NCI-H82 treated with DMSO at 0.1 percent for 48 hours (cell line): ENCODE results near the gene LRBA.
A peak's percentile ranks its signal among the peaks of the same experiment; 100 is the strongest.

Source experiments
- DNase-seq: peaks from one replicate; lab custom pipeline; 2025; ENCODE audit not compliant: unreplicated experiment; lab: John Stamatoyannopoulos, UW

Gene LRBA

DNA sequence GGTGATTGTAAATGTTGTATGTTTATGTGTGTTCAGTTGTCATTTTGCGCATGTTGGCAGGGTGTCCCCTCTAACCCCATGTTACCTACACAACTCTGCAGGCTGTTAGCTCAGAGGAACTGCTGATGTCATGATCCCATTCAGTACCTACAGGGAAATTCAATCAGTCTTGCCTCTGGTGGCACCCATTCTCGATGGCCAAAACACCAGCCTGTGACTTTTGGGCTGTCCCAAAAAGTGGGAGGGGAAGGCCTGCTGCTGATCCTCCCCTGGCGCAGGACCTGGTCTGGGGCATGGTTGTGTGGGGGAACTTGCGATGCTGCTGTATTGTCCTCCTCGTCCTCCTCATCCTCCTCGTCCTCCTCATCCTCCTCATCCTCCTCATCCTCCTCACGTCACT lies 762.3 kb downstream of the LRBA start:
- DNase-seq, result no peak

DNA sequence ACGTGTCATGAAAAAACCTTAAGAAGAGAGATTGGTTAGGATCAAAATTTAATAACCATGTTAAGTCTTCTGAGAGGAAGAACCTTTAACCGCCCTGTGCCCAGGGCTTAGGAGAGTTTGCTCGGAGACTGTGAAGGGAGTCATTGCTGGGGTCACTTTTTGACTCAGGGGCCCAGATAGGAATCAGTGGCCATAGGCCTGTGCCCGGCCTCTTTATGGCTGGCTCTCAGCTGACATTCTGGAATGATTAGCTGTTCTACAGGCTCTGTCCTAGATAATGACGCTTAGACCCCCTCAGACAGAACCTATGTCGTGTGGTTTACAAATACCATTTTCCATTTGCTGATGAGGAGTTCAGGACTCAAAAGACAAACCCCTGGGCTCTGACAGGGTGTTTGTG lies 762.8 kb downstream of the LRBA start:
- DNase-seq, result no peak

DNA sequence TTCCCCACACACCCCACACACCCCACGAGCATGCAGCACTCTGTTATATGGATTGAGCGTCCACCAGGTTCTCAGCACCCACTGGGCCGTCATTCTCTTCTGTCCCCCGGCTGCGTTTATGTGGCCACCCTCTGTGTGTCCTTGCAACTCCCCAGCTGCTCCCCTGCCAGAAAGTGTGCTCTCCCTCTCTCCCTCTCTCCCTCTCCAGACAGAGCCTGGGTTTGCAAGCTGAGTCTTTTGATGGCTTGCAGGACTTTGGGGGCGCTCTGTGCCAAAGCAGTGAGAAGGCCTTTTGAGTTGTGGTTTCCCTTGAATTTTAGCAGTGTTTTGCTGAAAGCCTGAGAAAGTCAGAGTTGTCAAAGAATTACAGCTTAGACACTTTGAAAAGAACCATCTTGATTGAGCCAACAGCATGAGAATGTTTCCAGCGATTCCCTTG lies 763.3 kb downstream of the LRBA start:
- DNase-seq, result no peak

DNA sequence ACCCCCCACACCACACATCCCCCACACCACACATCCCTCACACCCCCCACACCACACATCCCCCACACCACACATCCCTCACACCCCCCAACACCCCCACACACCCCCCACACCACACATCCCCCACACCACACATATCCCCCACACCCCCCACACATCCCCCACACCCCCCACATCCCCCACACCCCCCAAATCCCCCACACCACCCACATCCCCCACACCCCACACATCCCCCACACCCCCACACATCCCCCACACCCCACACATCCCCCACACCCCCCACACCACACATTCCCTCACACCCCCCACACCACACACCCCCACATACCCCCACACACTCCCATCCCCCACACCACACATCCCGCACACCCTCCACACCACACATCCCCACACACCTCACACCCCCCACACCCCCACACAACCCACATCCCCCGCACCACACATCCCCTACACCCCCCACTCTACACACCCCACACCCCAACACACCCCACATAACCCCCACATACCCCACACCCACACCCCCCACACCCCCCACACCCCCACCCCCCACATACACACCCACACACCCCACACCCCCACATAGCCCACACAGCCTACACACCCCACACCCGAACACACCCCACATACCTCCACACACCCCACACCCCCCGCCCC lies 764.0 kb downstream of the LRBA start:
- no peak for DNase-seq

DNA sequence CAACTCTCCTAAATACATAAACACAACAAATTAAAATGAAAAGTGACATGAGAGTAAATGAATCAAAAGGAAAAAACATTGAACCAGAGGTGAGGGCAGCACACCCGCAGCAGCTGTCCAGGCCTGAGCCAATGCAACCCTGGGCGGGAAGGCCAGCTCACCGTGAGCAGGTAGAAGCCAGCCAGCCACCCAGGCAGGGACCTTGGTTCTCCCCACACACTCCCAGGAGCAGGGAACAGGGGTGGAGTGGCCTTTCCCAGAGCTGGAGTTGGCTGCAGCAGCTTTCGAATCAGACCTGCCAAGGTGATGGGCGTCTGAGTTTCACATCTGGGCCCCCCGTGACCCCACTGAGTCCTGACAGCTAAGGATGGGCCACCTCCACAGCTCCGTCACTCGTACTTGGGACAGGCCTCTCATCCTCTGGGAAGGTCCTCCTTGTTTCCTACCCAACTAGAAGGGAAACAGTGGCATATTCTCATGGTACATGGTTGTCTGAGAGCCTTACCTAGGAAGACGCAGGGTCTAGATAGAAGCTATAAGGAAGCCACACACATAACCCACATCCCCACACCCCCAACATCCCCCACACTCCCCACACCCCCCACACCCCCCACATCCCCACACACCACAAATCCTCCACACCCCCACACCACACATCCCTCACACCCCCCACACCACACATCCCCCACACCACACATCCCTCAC lies 764.6 kb downstream of the LRBA start:
- no peak for DNase-seq

DNA sequence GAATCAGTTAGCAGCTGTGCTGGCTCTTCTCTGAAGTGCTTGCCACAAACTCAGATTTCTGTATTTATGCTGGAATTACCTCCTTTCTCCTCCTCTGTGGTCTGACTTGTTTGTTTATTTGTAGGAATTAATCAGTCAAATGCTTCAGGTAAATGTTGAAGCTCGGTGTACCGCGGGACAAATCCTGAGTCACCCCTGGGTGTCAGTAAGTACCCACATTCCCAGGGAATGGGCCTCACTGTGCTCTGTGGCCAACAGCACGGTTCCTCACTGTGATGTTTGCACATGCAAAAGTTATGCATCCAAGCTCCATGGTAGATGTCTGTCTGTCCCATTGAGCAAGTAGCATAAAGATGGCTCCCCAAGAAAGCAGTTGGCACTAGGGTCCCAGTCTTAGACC lies 766.9 kb downstream of the LRBA start:
- DNase-seq, result no peak

DNA sequence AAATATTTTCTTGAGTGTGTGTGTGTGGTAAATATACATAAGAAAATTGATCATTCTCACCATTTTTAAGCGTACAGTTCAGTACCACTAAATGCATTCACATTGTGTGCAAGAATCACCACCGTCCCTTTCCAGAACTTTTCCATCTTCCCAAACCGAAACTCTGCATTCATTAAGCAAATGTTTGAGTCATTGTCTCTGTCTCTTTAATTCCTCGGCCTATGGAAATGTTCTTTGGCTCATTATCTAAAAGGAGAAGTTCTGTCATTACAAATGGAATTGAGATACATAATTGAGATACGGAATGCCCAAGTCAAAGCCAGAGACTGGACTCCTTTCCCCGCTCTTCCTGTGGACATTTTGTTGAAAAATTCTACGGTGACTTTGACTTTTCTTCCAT lies 767.9 kb downstream of the LRBA start:
- no peak for DNase-seq

DNA sequence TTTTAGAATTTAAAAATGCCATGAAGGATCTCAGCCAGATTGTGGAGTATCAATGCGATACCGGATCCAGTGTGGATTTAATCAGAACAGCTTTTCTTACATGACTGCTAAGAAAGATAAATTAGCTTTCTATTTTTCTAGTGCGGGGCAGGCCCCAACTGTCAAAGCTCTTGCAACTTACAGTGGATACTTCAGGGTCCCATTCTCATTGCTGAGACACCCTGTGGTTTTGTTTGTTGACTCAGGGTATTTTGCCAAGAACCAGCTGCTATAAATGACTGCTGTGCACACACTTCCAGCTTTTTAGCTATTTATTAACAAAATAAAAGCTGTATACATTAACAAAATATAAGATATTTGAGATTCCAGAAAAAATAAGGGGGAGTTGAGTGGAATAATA lies 770.5 kb downstream of the LRBA start:
- no peak for DNase-seq

DNA sequence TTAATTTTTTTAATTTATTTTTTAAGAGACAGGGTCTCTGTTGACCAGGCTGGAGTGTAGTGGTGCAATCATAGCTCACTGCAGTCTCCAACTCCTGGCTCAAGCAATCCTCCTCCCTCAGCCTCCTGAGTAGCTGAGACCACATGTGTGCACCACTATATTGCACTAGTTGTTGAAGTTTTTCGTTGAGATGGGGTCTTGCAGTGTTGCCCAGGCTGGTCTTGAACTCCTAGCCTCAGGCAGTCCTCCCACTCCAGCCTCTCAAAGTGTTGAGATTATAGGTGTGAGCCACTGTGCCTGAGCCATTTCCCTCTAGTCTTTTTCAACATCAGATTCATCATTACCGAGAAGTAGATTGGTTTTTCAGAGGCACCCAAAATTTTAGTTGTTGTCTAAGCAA lies 771.2 kb downstream of the LRBA start:
- no peak for DNase-seq

DNA sequence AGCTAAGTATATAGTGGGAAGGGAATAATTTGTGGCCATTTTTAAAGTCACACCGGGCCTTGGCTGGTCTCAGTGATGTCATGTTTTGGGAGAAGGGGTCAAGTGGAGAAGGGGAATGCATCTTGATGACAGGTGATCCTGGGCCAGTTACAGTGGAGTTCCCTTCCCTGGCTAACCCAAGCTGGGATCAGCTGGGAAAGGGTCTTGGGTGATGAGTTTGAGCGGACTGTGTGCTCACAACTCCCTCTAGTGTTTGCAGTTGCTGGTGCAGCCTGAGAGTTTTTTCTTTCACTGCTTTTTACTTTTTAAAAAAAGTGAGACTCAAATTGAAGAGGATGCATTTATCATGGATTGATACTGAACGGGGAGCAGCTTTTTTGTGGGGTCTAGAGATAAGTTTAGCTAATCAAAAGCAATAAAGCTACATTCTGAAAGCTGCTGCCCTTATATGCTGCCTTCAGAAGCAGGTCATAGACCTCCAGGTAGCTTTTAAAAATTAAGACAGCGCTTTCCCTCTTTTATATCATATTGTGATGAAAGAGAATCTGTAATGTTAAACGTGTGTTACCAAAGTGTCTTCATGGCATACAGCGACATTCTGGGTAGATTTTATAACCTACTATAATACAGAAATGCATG lies 772.1 kb downstream of the LRBA start:
- DNase-seq, result peak; percentile 2

DNA sequence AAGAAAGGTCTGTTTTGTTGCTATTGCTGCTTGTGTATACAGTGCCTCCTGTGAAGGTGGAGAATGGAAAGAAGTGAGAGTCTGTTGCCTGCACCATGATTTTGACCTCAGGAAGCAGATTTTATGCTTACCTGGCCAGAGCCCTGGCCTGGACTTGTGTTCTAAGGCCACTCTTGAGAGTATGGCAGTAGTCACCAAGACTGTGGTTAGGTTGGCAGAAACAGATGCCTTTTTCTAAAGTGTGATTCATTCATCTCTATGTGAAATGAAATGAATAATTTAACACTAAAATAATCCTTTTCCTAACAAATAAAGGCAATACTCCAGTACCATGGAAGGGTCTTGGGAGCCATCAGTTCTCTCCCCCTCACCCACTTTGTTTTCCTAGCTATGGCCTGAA lies 775.1 kb downstream of the LRBA start:
- DNase-seq, result no peak

DNA sequence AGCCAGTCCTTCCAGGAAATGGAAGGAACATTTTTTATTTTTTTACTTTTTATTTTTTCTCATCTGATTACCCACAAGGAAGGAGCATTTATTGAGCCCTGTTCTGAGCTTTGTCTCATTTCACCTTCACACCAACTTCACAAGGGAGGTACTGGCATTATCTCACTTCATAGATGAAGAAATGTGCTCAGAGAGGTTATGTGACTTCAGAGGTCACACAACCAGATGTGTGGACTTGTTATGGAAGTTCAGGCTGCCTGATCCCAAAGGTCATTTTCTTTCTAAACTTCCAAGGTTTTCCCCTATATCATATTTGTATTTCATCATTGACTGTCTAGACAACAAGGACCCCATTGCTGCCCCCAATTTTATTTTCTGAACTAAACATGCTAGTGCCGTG lies 776.5 kb downstream of the LRBA start:
- DNase-seq, result no peak

DNA sequence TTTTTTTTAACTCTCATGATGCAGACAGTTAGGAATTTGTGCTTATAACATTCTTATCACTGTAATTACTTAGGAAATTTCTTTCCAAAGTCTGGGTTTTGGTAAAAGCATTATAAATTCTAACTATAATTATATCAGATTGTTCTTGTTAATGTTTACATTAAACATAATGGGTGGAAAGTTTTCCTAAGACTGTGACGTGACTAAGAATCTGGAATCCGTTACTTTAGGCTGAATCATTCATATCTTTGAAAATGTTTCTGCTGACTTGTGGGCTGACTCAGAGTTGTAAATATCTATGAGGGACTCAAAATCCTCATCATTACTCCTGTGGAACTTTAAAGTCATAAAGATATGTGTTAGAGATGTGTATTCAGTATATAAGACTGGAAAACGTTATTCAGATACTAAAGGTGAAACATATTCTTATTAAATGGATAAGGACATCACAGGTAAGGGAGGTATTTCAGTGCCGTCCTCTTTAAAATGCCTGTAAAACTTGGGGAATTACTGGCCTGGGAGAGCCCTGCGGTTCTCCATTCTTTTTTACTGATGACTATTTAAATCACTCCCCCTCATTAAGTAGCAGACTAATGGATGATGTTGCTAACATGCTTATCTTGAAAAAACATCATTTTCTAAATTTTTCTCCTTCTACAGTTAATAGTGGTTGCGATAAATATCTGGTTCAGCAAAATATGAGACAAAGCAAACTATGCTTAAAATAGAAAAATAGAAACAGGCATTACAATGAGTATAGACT lies 777.8 kb downstream of the LRBA start:
- DNase-seq, result no peak

DNA sequence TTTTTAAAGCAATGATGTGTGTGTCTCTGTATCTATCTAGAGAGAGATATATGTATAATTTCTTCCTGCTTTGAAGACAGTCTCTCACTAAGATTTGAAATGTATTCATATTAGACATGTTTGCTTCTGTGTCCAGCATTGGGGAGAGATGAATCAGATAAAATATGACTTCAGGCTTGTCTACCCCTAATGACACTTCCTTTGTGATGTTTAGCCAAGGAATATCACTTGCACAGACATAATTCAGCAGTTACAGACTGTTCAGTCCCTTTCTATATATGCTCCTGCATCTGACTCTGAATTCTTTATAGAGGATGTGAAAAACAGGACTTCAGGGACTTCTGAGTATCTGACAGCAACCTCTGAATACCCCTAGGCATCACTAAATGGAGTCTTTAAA lies 778.5 kb downstream of the LRBA start:
- DNase-seq, result no peak

DNA sequence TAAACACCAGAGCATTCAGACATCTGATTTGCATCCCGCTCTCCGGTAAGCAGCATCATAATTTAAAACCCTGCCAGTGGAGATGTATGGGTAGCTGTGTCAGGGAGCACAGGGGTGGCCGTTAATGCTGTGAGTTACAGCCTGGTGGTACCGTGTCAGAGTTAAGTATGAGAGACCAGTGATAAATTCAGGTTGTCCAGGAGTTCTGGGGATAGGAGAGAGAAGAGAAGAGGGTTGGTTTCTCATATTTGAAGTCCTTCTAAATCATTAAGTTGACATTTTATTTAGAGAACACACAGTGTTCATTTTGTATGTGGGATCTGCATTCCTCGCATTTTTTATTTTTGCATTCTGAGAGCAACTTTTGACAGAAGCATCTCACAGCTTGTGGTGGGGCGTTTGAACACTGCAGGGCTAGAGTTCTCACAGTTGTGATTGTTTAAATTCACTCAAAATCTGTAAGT lies 779.2 kb downstream of the LRBA start:
- no peak for DNase-seq

DNA sequence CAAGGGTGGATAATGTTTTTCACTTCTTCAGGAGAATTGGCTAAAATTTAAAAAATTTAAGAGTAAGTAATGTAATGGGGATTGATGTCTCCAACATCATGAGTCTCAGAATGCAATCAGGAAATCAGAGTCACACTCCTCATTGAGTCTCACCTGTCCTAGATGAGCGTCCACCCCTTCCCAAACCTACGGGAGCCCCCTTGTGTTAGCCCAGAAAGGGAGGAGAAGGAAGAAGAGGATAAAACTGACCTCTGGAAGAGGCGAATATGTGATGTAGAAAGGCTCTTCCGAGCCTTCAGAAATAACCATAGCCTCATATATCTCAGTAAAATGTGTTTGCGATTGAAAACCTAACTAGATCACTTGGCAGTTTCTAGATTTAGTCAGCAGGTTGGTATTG lies 779.8 kb downstream of the LRBA start:
- no peak for DNase-seq

DNA sequence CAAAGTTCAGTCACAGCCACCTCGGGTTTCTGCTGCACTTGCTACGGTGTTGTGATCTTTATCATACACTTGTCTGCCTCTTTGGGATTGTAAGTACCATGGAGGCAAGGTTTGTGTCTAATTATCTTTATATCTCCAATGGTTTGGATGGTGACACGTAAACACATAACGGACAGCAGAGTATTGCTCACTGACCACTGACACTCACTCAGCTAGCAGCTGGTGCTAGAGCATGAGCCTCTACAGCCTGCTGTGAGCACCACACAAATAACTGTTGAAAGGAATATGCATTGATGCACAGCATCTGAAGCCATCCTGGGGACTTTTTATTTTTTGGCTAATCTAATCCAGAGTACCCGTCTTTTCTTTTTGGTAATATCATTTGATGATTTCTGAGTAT lies 780.8 kb downstream of the LRBA start:
- no peak for DNase-seq

DNA sequence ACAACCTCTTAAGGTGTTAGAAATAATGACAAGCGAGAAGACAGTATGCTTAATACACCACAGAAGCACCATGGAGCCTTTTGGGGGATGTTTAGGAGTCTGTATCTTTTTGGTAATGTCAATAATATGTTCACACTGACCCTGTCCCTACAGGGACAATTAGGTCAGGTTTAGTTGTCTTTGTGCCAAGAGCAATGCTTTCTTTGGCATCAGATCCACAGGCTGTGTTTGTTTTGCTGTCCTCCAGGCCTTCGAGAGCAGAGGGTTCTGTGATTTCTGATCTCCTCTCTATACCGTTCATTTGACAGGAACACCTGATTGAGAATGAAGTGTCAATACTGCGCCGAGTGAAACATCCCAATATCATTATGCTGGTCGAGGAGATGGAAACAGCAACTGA lies 783.1 kb downstream of the LRBA start:
- DNase-seq, result no peak

DNA sequence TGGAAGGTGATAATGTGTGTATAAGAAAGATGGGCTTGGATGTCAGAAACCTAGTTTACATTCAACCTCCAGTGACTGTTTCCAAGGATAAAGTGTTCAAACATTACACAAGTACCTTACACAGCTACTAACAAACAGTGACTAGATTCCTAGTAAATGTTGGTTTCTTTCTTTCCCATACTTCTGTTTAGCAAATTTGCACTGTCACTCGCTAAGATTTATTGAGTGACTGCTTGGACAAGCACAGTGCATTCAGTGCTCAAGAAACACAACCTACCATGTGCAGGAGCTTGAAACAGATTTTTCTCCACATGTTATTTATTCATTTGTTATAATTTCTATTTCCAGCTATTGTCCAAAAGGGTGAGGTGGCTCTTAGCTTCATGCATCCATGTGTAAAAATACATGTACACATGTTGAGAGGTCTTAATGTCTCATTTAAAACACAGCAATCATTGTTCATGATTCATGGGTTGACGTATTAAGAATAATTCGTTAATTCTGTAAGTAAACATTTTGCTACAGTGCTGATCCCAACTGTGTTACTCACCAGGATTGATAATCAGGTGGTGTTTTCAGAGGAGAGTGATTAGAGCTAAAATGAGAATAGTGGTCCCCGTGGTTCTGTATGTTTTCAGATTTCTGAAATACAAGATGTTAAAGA lies 783.8 kb downstream of the LRBA start:
- no peak for DNase-seq

DNA sequence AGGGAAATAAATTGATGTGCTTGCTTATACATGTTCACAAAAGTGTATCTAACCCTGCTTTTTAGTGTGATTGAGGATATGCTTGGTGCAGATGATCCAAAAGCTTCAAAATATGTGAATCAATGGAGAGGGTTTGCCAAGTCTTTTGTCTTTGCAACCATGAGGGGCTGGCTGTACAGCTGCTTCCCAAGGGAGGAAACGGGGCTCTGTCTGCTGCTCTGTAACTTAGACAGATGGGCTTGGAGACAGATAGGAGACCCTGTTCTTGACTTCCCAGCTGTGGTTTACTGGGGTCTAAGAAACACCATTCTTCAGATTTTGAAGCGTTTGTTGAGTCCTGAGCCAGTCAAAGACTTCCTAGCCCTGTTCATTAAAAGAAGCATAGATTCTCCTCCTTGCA lies 784.5 kb downstream of the LRBA start:
- no peak for DNase-seq

DNA sequence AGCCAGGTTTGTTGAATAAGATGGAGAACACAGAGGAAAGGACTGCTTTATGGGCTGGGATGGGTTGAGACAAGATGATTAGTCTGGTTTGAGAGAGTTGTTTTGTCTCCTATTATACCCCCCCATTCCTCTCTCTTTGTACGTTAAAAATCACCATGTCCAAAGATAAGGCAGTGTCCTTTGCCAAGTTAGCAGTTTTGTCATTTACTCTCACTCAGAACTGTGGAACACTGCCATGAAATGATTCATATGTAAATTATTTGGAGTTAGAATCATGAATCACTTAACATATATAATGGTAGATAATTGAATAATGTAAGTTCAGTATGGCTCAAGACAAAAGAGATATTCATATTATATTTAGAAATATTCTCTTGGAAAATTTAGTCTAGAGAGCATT lies 785.6 kb downstream of the LRBA start:
- DNase-seq, result no peak
